ENCODE results near the gene SPOCK3. TPM values are rescaled to one million over a fixed set of nuclear protein-coding genes. Genes with fewer than 3 reads are reported as not detected.

SPOCK3 gene
- total and polyA plus RNA-seq, 4 donors: 0.08 to 0.42 (median 0.24) TPM

- TF ChIP-seq CTCF (IDR thresholded peaks at IDR 0.05; ENCODE audit: low read depth, low read length, missing input control) (no peak), RAD21 (IDR thresholded peaks at IDR 0.05) (no peak)
Measured at GRCh38 chr4:167119392-167119791, 114.9 kb downstream of the SPOCK3 start (continued).

DNA sequence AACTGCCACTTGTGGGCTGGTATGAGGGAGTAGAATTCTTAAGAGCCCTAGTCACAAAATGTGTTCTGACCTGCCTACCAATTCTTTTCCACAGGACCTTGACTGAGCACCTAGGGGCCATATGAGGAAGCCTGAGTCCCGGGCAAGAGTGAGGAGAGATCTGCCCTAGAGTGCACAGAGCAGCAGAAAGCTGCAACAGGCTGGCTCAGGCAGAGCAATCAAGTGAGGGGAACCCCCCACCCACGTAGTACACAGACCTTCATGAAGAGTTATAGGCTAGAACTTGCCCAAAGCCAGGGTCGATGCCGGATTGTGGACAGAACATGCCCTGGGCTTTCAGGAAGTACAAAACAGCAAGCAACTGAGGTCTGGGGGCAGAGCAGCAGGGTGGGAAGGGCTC is 117.0 kb downstream of the SPOCK3 start:
- WGBS: 72% methylated on average over 4 of the region's 4 CpGs

More for the DNA sequence above, 117.0 kb downstream of the SPOCK3 start:
- Histone ChIP-seq H3K4me3 (ENCODE audit: low read depth in 1 of 3, low read length in 3 of 3) (no peak overlapping the region), H3K9me3 (ENCODE audit: control insufficient read depth in 4 of 4, low read length in 3 of 4) (no peaks in the 10 kb centered on the region), H3K36me3 (ENCODE audit: control insufficient read depth in 4 of 4, insufficient read depth in 3 of 4, low read depth in 1 of 4, low read length in 3 of 4) (no peaks in the 10 kb centered on the region), H3K27me3 (ENCODE audit: control insufficient read depth in 4 of 4, insufficient read depth in 4 of 4, low read length in 3 of 4) (no peaks in the 10 kb centered on the region), H3K27ac (ENCODE audit: low read depth in 1 of 2, low read length in 2 of 2) (no peak overlapping the region), H3K9ac (ENCODE audit: low read depth in 1 of 2, low read length in 2 of 2) (no peak overlapping the region), H3K4me1 (ENCODE audit: control insufficient read depth in 4 of 4, insufficient read depth in 4 of 4, low read length in 3 of 4) (no peaks in the 10 kb centered on the region)
- DNase-seq (ENCODE audit: low spot score): no peak
- no peak for TF ChIP-seq TAF1 (conservative IDR thresholded peaks at IDR 0.05)
- no peak for TF ChIP-seq NR2F2 (IDR thresholded peaks at IDR 0.05)
- TF ChIP-seq RAD21 (IDR thresholded peaks at IDR 0.05): no peak
- no peak for TF ChIP-seq MAX (IDR thresholded peaks at IDR 0.05)
- no peak for TF ChIP-seq RXRA (IDR thresholded peaks at IDR 0.05)
- TF ChIP-seq CTCF (IDR thresholded peaks at IDR 0.05; ENCODE audit: low read depth, low read length, missing input control): no peak
- TF ChIP-seq EGR1 (IDR thresholded peaks at IDR 0.05; ENCODE audit: low read depth in 2 of 2): no peak
- no peak for TF ChIP-seq REST (IDR thresholded peaks at IDR 0.05)
- TF ChIP-seq SP1 (IDR thresholded peaks at IDR 0.05): no peak

All from liver (tissue), 9 donors.